Activated B cell treated with CpG ODN at 0.5 μM for 24 hours (primary cell): Measurements from ENCODE around the gene MLLT3. TPM values are rescaled to one million over a fixed set of nuclear protein-coding genes. Genes with fewer than 3 reads are reported as not detected.

Experiments
- ATAC-seq: fragments of 200-7000 bp; cut with Tn5 transposase; one replicate; pipeline ENCODE4 v1.10.0; 2021; ENCODE audit warnings: low read depth, mild to moderate bottlenecking, moderate library complexity
- CTCF ChIA-PET: fragments of 350-600 bp; sonication (Branson Sonifier 250); formaldehyde crosslinking; loops from one replicate; lab custom pipeline; 2021; ENCODE audit warnings: antibody characterized with exemption; lab: Charles Lee
- POLR2A ChIA-PET: fragments of 350-600 bp; sonication (Branson Sonifier 250); formaldehyde crosslinking; loops from one replicate; lab custom pipeline; 2021; ENCODE audit warnings: antibody characterized with exemption; lab: Charles Lee
- DNase-seq: peaks from one replicate; pipeline ENCODE4 v3.0.0; 2022
- H3K27ac Mint-ChIP-seq: one replicate; pipeline ENCODE4 v1.8.0; 2020; ENCODE audit warnings: mixed read lengths
- H3K27me3 Mint-ChIP-seq: one replicate; pipeline ENCODE4 v1.8.0; 2021; ENCODE audit warnings: mixed read lengths
- H3K36me3 Mint-ChIP-seq: one replicate; pipeline ENCODE4 v1.8.0; 2021; ENCODE audit warnings: low read depth, mixed read lengths
- H3K4me1 Mint-ChIP-seq: one replicate; pipeline ENCODE4 v1.8.0; 2021; ENCODE audit warnings: mixed read lengths
- H3K4me3 Mint-ChIP-seq: one replicate; pipeline ENCODE4 v1.8.0; 2020; ENCODE audit warnings: mild to moderate bottlenecking, mixed read lengths
- H3K9me3 Mint-ChIP-seq: one replicate; pipeline ENCODE4 v1.8.0; 2020; ENCODE audit warnings: mixed read lengths
- intact Hi-C: fragments of 100-400 bp; cut with micrococcal nuclease; formaldehyde crosslinking; loops from one replicate; pipeline ENCODE4 v1.15.1; 2024
- total RNA-seq: library from RNA; stranded (reverse); gene quantifications from 2 replicates; pipeline ENCODE4 v1.2.3, GENCODE V29; 2022
- TF ChIP-seq, protein P1 (sequence below): fragments of 200-600 bp; IDR thresholded peaks from one replicate; pipeline ENCODE4 v1.8.0; 2022; ENCODE audit warnings: antibody characterized with exemption, mild to moderate bottlenecking

The MLLT3 gene
- total RNA-seq, 1 donor from 2014 or later, result 1.5 TPM

- DNase-seq (no peak), ATAC-seq (no peak)
- no peak overlapping the region for H3K27ac Mint-ChIP-seq
- no peak overlapping the region for H3K4me3 Mint-ChIP-seq
- intact Hi-C loops, result no loop called here
- no peaks in the 10 kb centered on the region for H3K9me3 Mint-ChIP-seq
- POLR2A ChIA-PET, result no interaction called here
- CTCF ChIA-PET, result no interaction called here
- no peaks in the 10 kb centered on the region for H3K36me3 Mint-ChIP-seq
- H3K4me1 Mint-ChIP-seq, result no peaks in the 10 kb centered on the region
- no peaks in the 10 kb centered on the region for H3K27me3 Mint-ChIP-seq
- TF ChIP-seq, protein P1, sequence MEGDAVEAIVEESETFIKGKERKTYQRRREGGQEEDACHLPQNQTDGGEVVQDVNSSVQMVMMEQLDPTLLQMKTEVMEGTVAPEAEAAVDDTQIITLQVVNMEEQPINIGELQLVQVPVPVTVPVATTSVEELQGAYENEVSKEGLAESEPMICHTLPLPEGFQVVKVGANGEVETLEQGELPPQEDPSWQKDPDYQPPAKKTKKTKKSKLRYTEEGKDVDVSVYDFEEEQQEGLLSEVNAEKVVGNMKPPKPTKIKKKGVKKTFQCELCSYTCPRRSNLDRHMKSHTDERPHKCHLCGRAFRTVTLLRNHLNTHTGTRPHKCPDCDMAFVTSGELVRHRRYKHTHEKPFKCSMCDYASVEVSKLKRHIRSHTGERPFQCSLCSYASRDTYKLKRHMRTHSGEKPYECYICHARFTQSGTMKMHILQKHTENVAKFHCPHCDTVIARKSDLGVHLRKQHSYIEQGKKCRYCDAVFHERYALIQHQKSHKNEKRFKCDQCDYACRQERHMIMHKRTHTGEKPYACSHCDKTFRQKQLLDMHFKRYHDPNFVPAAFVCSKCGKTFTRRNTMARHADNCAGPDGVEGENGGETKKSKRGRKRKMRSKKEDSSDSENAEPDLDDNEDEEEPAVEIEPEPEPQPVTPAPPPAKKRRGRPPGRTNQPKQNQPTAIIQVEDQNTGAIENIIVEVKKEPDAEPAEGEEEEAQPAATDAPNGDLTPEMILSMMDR, result no peak
Observed at GRCh38 chr9:20316372-20316771, 305.9 kb downstream of the MLLT3 start.

- H3K4me1 Mint-ChIP-seq, result no peaks in the 10 kb centered on the region
- no peaks in the 10 kb centered on the region for H3K9me3 Mint-ChIP-seq
- intact Hi-C loops, result no loop called here
- CTCF ChIA-PET, result no interaction called here
- no peak overlapping the region for H3K27ac Mint-ChIP-seq
- no peak overlapping the region for H3K4me3 Mint-ChIP-seq
- ATAC-seq, result no peak
- no peak for DNase-seq
- no peaks in the 10 kb centered on the region for H3K36me3 Mint-ChIP-seq
- TF ChIP-seq, protein P1, result no peak
- POLR2A ChIA-PET, result no interaction called here
- no peaks in the 10 kb centered on the region for H3K27me3 Mint-ChIP-seq
Observed at GRCh38 chr9:20315677-20316076, 306.6 kb downstream of the MLLT3 start.

DNA sequence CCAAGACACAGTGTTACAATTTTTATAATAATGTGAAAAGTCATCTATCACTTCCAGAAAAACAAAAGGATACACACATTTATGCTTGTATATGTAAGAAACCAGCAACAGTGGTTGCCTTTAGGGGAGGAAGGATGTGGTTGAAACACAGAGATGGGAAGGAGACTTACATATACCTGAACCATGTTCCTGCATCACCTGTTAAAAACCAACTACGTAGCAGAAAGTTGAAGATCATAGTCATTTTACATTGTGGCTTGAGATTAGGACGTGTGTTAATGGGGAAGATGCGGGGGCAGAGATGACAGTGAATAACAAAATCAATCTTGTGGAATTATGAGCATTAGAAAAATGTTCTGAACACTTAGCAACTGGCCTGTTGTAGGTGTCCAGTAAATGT, 307.3 kb downstream of the MLLT3 start:
- intact Hi-C loops, result no loop called here
- Mint-ChIP-seq H3K36me3 (no peaks in the 10 kb centered on the region), H3K4me3 (no peak overlapping the region), H3K9me3 (no peaks in the 10 kb centered on the region), H3K4me1 (no peaks in the 10 kb centered on the region), H3K27me3 (no peaks in the 10 kb centered on the region), H3K27ac (no peak overlapping the region)
- ChIA-PET POLR2A (no interaction called here), CTCF (no interaction called here)
- DNase-seq, result no peak
- ATAC-seq, result no peak
- TF ChIP-seq, protein P1, result no peak

DNA sequence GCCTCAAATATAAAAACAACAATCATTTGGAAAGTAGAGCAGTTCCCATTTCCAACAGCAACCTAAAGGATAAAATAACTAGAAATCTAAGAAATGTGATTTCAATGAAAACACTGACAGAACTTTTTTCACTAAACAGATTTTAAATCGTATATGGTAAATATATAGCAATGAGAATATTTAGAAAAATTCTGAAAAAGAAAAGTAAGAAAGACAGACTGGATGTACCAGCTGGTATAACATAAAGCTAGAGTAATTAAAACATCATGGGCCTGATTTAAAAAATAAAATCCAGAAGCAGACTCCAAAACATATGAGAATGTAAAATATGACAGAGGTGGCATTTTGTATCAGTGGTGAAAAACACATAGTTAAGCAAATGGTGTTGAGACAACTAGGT, 308.9 kb downstream of the MLLT3 start:
- ChIA-PET CTCF (no interaction called here), POLR2A (no interaction called here)
- no peaks in the 10 kb centered on the region for H3K9me3 Mint-ChIP-seq
- H3K4me1 Mint-ChIP-seq, result no peaks in the 10 kb centered on the region
- no peak overlapping the region for H3K4me3 Mint-ChIP-seq
- DNase-seq (no peak), ATAC-seq (no peak)
- H3K36me3 Mint-ChIP-seq, result no peaks in the 10 kb centered on the region
- intact Hi-C loops, result no loop called here
- TF ChIP-seq, protein P1, result no peak
- H3K27ac Mint-ChIP-seq, result no peak overlapping the region
- H3K27me3 Mint-ChIP-seq, result peaks cover 3% of the 10 kb centered on the region

GRCh38 chr9:20312732-20313131, 309.6 kb downstream of the MLLT3 start:
- intact Hi-C loops, result no loop called here
- Mint-ChIP-seq H3K27ac (no peak overlapping the region), H3K9me3 (no peaks in the 10 kb centered on the region), H3K36me3 (no peaks in the 10 kb centered on the region), H3K27me3 (peaks cover 3% of the 10 kb centered on the region), H3K4me1 (no peaks in the 10 kb centered on the region), H3K4me3 (no peak overlapping the region)
- TF ChIP-seq, protein P1, result no peak
- ChIA-PET POLR2A (no interaction called here), CTCF (no interaction called here)
- no peak for DNase-seq
- ATAC-seq, result no peak
